T1000 (cell line): ENCODE measurements around the gene KIF1A.

Experiments used
- DNase-seq: peaks from one replicate; lab custom pipeline; 2025; ENCODE audit warnings: mixed read lengths; lab: John Stamatoyannopoulos, UW

Gene KIF1A

GRCh38 chr2:240799033-240799820 is 20.8 kb downstream of the KIF1A start:
- no peak for DNase-seq

DNA sequence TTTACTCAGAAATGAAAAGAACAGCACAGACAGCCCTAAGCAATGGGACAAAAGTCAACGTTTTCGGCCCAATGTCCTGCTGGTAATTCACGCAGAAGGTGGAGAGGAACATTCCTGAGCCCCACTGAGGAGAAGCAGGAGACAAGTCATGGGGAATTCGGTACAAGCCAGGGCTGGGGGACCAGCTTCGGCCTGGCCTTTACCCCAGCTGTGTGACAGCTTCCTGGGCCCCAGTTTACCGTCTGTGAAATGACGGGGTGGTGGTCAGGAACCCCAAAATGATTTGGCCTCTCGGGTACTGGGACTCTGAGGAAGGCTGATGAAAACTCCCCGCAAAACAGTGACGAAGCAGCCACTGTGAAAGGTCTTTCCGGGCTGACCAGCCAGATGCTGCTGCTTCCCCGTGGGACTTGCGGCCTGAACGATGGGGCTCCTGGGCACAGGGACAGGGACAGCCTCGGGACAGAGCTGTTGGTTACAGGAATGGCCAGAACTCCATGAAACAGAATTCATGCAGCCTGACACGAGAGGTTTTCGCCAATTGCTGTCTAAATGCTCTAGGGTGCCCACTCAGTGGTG is 21.6 kb downstream of the KIF1A start:
- no peak for DNase-seq

DNA sequence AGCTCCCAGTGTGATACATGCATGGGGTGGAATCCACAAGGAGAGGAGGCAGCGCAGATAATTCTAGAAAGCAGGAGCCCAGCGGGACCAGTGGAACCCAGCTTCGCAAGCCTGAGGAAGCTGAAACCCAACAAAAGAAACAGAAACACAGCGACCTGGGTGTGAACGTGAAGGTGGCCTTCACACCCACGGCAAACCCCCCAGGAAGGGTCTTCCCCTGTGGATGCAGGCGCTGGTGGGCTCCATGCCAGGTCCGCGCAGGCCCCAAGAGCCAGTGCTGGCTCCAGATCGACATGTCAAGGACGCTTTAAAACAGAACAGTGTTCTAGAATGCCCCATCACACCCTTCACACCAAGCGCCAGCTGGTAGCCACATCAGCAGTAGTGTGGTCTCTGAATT is 22.1 kb downstream of the KIF1A start:
- no peak for DNase-seq

- no peak for DNase-seq
Observed at GRCh38 chr2:240797500-240797895, 22.5 kb downstream of the KIF1A start.

DNA sequence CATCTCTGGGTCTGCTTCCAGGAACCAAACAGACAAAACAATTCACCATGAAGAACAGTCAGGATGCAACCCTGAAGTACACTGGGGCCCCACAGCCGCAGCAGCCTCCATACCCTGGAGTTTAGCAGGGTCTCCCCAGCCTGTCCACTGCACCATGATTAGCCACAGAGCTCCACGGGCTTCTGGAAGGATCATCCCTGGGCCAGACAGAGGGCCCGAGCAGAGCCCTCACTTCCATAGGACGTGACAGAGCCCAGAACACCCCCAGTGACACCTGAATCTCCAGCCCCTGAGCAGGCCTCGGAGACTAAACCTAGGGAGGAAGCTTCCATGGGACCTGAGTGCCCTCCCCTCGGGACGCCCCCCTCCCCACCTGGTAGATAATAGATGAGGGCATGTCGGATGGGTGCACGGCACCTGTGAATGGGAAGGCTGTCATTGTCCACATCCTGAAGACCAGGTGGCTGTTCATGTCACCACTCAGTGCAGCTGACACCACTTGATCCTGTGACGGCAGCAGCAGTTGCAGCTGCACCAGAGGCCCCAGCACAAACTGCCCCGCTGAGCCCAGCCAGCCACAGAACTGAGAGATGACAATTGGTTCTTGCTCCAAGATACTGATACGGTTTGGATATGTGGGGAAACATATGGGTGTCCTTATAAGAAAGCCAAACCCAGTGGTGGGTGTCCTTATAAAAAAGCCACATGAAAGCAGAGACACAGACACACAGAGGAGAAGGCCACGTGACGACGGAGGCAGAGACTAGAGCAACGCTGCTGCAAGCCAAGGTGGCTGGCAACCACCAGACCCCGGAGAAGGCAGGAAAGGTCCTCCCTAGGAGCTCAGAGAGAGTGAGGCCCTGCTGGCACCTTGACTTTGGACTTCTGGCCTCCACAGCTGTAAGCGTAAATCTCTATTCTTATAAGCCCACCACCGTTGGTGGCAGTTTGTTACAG is 23.2 kb downstream of the KIF1A start:
- no peak for DNase-seq

DNA sequence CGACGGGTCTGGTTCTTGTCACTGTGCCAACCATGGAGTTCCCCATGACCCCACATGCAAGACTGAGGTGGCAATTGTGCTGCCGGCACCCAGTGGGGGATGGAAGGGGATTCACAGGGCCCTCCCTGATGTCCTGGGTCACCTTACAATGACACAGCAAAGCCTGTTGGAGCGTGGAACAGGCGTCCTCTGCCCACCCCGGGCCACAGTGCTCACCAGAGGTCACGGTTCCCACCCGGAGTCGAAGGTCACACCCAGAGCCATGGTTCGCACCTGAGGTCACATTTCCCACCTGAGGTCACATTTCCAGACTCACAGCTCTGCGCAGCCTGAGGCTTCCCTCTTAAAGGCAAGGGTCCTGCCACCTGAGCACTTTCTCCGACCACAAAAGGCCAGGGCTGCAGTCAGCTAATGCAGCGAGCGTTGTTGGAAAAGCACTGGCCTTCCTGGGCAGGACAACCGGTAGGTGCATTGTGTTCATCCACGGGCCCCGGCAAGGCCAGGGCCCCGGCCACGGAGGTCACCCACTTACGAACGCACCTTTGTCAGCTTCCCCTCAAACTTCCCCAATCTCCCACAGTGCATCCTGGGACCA is 24.0 kb downstream of the KIF1A start:
- no peak for DNase-seq

- DNase-seq, result no peak
Observed at GRCh38 chr2:240795454-240795853, 24.6 kb downstream of the KIF1A start.

- DNase-seq, result no peak
Observed at GRCh38 chr2:240794178-240794721, 25.8 kb downstream of the KIF1A start.

GRCh38 chr2:240793313-240794177 is 26.5 kb downstream of the KIF1A start:
- DNase-seq, result no peak

DNA sequence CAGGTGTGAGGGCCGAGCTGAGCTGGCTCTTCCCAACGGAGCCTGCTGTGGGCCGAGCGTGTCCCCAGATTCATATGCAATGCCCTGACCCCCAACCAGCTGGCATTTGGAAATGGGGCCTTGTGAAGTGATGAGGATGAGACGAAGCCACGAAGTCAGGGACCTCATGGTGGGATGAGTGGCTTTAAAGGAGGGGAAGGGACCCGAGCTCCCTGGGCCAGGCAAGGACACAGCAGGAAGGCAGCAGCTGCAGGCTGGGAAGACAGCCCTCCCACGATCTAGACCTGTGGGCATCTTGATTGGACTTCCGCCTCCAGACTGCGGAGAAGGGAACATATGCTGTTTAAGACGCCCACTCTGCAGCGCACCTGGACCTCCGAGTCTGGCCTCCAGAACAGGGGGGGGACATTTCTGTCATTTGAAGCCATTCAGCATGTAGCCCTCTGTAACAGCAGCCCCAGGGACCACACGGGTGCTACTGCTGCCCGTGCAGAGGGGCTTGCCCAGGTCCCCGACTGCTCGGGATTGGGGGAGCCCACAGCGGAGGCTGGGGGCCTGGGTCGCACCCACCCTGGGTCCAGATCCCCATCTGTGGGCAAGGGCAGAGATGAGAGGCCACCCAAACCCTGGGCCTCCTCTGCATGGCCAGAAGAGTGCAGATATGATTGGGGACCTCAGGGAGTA is 27.2 kb downstream of the KIF1A start:
- no peak for DNase-seq

DNA sequence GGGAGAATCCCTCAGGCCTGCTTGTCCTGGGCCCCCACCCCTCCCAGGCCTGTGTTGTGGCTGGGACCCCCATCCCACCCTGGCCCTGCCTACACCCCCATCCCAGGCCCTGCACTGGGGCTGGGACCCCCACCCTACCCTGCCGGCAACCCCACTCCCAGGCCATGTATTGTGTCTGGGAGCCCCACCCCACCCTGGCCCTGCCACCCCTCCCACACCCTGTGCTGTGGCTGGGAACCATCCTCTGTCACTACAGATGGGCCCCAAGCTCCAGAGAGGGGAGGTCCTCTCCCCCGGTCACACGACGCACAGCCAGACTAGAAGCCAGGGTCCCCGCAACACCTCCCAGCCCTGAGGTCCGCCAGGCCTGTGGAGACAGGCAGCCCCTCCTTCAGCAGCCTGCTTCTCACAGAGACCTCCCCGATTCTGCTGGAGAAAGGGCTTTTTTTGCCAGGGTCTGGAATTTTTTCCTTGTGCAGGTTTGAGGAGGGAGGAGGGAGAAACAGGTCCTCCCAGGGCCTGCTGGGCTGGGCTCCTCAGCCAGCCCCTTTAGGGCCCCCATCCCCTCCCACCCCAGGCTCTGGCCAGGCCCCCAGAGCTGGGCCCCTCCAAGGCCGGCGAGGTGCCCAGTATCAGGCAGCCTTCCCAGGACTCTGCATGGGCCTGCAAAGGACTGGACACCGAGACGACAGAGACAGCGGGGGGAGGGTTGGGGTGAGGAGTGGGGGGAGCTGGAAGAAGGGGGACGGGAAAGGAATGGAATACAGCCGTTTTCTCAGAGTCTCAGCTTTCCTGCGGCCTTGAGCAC is 28.0 kb downstream of the KIF1A start:
- DNase-seq, result no peak

- DNase-seq, result no peak
Observed at GRCh38 chr2:240791221-240791800, 28.7 kb downstream of the KIF1A start.

GRCh38 chr2:240790370-240791220 is 29.4 kb downstream of the KIF1A start:
- DNase-seq, result no peak

- no peak for DNase-seq
Observed at GRCh38 chr2:240789501-240790369, 30.3 kb downstream of the KIF1A start.

DNA sequence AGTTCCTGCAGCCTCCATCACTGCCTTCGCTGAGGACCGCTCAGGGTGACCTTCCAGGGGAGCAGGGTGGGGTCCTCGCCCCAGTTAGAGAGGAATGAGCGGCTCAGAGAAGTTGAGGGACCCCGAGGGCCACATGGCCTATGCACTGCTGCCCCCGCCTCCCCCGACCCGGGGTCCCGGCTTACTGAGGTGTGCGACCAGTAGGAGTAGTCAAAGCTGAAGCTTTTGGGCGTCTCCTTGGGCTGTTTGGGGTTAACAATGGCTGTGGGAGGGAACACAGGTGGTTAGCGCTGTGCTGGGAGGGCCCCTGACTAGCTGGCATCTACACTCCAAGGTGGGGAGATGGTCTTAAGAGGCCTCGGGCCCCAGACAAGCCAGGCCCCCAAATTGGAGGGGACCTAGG is 31.0 kb downstream of the KIF1A start:
- DNase-seq, result no peak

- no peak for DNase-seq
Observed at GRCh38 chr2:240788482-240788881, 31.5 kb downstream of the KIF1A start.
